Nephron (organoid): ENCODE results near the gene SYNDIG1L.

Experiments
- H3K27ac Mint-ChIP-seq, 3 experiments: 2 replicates each; pipeline ENCODE4 v1.8.0; 2020; ENCODE audit warnings: mixed read lengths in 3 of 3, mild to moderate bottlenecking in 2 of 3, moderate library complexity in 1 of 3
- H3K27me3 Mint-ChIP-seq: 2 replicates; pipeline ENCODE4 v1.8.0; 2021; ENCODE audit warnings: low read depth, mild to moderate bottlenecking, moderate library complexity, mixed read lengths
- H3K36me3 Mint-ChIP-seq: 2 replicates; pipeline ENCODE4 v1.8.0; 2020; ENCODE audit warnings: low read depth, mixed read lengths
- H3K4me1 Mint-ChIP-seq: 2 replicates; pipeline ENCODE4 v1.8.0; 2020; ENCODE audit warnings: mixed read lengths
- H3K4me3 Mint-ChIP-seq, 3 experiments: 2 replicates each; pipeline ENCODE4 v1.8.0; 2020; ENCODE audit warnings: mild to moderate bottlenecking in 3 of 3, mixed read lengths in 3 of 3, moderate library complexity in 2 of 3
- H3K9me3 Mint-ChIP-seq: 2 replicates; pipeline ENCODE4 v1.8.0; 2020; ENCODE audit warnings: mixed read lengths
- CTCF ChIP-seq, 3 experiments: fragments of 200-600 bp; sonication (generic); IDR thresholded peaks; one replicate each; pipeline ENCODE4 v1.5.0; 2021; ENCODE audit warnings: antibody characterized with exemption in 3 of 3; ENCODE audit not compliant: unreplicated experiment in 3 of 3

Gene SYNDIG1L

GRCh38 chr14:74360163-74360562 lies 65.8 kb downstream of the SYNDIG1L start:
- TF ChIP-seq CTCF (IDR thresholded peaks at IDR 0.05; ENCODE audit: unreplicated experiment in 3 of 3) = no peak
- Mint-ChIP-seq H3K4me1 (no peaks in the 10 kb centered on the region), H3K4me3 (no peak overlapping the region), H3K9me3 (no peaks in the 10 kb centered on the region), H3K27ac (no peak overlapping the region), H3K36me3 (no peaks in the 10 kb centered on the region), H3K27me3 (peaks cover 8% of the 10 kb centered on the region)

- Mint-ChIP-seq H3K4me1 (no peaks in the 10 kb centered on the region), H3K27me3 (peaks cover 3% of the 10 kb centered on the region), H3K36me3 (no peaks in the 10 kb centered on the region), H3K4me3 (no peak overlapping the region), H3K9me3 (no peaks in the 10 kb centered on the region), H3K27ac (no peak overlapping the region)
- TF ChIP-seq CTCF (IDR thresholded peaks at IDR 0.05; ENCODE audit: unreplicated experiment in 3 of 3) = no peak
Observed at GRCh38 chr14:74358176-74358829, 67.7 kb downstream of the SYNDIG1L start.

- no peak for TF ChIP-seq CTCF (IDR thresholded peaks at IDR 0.05; ENCODE audit: unreplicated experiment in 3 of 3)
- H3K4me3 Mint-ChIP-seq = no peak overlapping the region
Observed at GRCh38 chr14:74357585-74357984, 68.4 kb downstream of the SYNDIG1L start.

GRCh38 chr14:74356892-74357575 lies 69.0 kb downstream of the SYNDIG1L start:
- H3K9me3 Mint-ChIP-seq = no peaks in the 10 kb centered on the region

More at GRCh38 chr14:74357585-74357984, 68.4 kb downstream of the SYNDIG1L start:
- Mint-ChIP-seq H3K4me1 (no peaks in the 10 kb centered on the region), H3K27me3 (peaks cover 8% of the 10 kb centered on the region), H3K9me3 (no peaks in the 10 kb centered on the region), H3K36me3 (no peaks in the 10 kb centered on the region), H3K27ac (no peak overlapping the region)

More at GRCh38 chr14:74356892-74357575, 69.0 kb downstream of the SYNDIG1L start:
- Mint-ChIP-seq H3K4me1 (no peaks in the 10 kb centered on the region), H3K36me3 (no peaks in the 10 kb centered on the region), H3K4me3 (no peak overlapping the region), H3K27me3 (peaks cover 11% of the 10 kb centered on the region), H3K27ac (no peak overlapping the region)
- TF ChIP-seq CTCF (IDR thresholded peaks at IDR 0.05; ENCODE audit: unreplicated experiment in 3 of 3) = no peak
